OCI-LY3 (cell line): ENCODE measurements around the gene SPC24.

Experiments used
- H2AFZ ChIP-seq: fragments of 200-600, 300-600 bp; shearing (Covaris generic); 2 replicates; pipeline ENCODE4 v1.6.0; 2014; ENCODE audit warnings: antibody characterized with exemption, low read depth, low read length
- H3K27ac ChIP-seq: fragments of 200-600, 300-600 bp; sonication (generic); 2 replicates; pipeline ENCODE4 v1.5.1; 2014; ENCODE audit warnings: mild to moderate bottlenecking, low read length, moderate library complexity, mixed read lengths
- H3K27me3 ChIP-seq: fragments of 200-600, 300-600 bp; sonication (generic); 2 replicates; pipeline ENCODE4 v1.6.1; 2014; ENCODE audit warnings: low read depth, low read length, mixed read lengths
- H3K36me3 ChIP-seq: fragments of 200-600, 300-600 bp; sonication (generic); replicated peaks from 2 replicates; pipeline ENCODE3; 2014; ENCODE audit warnings: low read depth, low read length, mixed read lengths
- H3K4me1 ChIP-seq: fragments of 300-600, 200-600 bp; sonication (generic); 2 replicates; pipeline ENCODE4 v1.6.1; 2014; ENCODE audit warnings: low read length, mixed read lengths
- H3K4me2 ChIP-seq: fragments of 200-600, 300-600 bp; sonication (generic); 2 replicates; pipeline ENCODE4 v1.6.1; 2014; ENCODE audit warnings: low read length, mixed read lengths
- H3K4me3 ChIP-seq: fragments of 300-600, 200-600 bp; sonication (generic); 2 replicates; pipeline ENCODE4 v1.5.1; 2014; ENCODE audit warnings: antibody characterized with exemption, mild to moderate bottlenecking, low read length, moderate library complexity
- H3K79me2 ChIP-seq: fragments of 300-600, 200-600 bp; shearing (Covaris generic); 2 replicates; pipeline ENCODE4 v1.6.1; 2014; ENCODE audit warnings: mild to moderate bottlenecking, low read length, mixed read lengths
- H3K9ac ChIP-seq: fragments of 300-600, 200-600 bp; shearing (Covaris generic); 2 replicates; pipeline ENCODE4 v1.6.0; 2014; ENCODE audit warnings: mild to moderate bottlenecking, low read length, moderate library complexity
- H3K9me3 ChIP-seq: fragments of 200-600, 300-600 bp; shearing (Covaris generic); 2 replicates; pipeline ENCODE4 v1.6.1; 2014; ENCODE audit warnings: low read length, mixed read lengths; ENCODE audit not compliant: insufficient read depth
- H4K20me1 ChIP-seq: fragments of 200-600, 300-600 bp; sonication (generic); 2 replicates; pipeline ENCODE4 v1.6.1; 2016; ENCODE audit warnings: low read length, mixed read lengths; ENCODE audit not compliant: insufficient read depth
- CTCF ChIP-seq: fragments of 200-600, 300-600 bp; sonication (generic); IDR thresholded peaks from 2 replicates; pipeline ENCODE4 v1.5.1; 2014; ENCODE audit warnings: antibody characterized with exemption, low read length, low read depth
- EZH2phosphoT487 ChIP-seq: fragments of 200-600 bp; shearing (Covaris generic); IDR thresholded peaks from 2 replicates; pipeline ENCODE4 v1.6.1; 2018; ENCODE audit warnings: antibody characterized with exemption, mixed run types, low read depth

Gene SPC24

GRCh38 chr19:11194656-11195558, 39.3 kb upstream of the SPC24 start:
- peaks cover 20% of the 10 kb centered on the region for H3K4me1 ChIP-seq
- no peaks in the 10 kb centered on the region for H3K9me3 ChIP-seq
- H3K27ac ChIP-seq: no peak overlapping the region
- peaks cover 12% of the 10 kb centered on the region for H3K27me3 ChIP-seq
- H4K20me1 ChIP-seq: no peaks in the 10 kb centered on the region
- no peak overlapping the region for H3K4me3 ChIP-seq
- no peak overlapping the region for H2AFZ ChIP-seq
- H3K4me2 ChIP-seq: peak overlapping the region; percentile 6; the same call in 1 of the 2 replicates
- TF ChIP-seq CTCF (no peak), EZH2phosphoT487 (no peak)
- H3K9ac ChIP-seq: no peak overlapping the region
- no peaks in the 10 kb centered on the region for H3K79me2 ChIP-seq
- peaks cover 4% of the 10 kb centered on the region for H3K36me3 ChIP-seq

- no peak overlapping the region for H3K9ac ChIP-seq
- no peak overlapping the region for H3K4me3 ChIP-seq
- peaks cover 20% of the 10 kb centered on the region for H3K4me1 ChIP-seq
- H3K4me2 ChIP-seq: no peak overlapping the region
- peaks cover 12% of the 10 kb centered on the region for H3K27me3 ChIP-seq
- TF ChIP-seq EZH2phosphoT487 (no peak), CTCF (no peak)
- H4K20me1 ChIP-seq: no peaks in the 10 kb centered on the region
- peaks cover 4% of the 10 kb centered on the region for H3K36me3 ChIP-seq
- no peaks in the 10 kb centered on the region for H3K79me2 ChIP-seq
- H3K9me3 ChIP-seq: no peaks in the 10 kb centered on the region
- no peak overlapping the region for H2AFZ ChIP-seq
- H3K27ac ChIP-seq: no peak overlapping the region
These were observed 38.6 kb upstream of the SPC24 start for GRCh38 chr19:11194173-11194572.

- no peaks in the 10 kb centered on the region for H3K79me2 ChIP-seq
- no peak overlapping the region for H3K9ac ChIP-seq
- H3K4me3 ChIP-seq: no peak overlapping the region
- TF ChIP-seq EZH2phosphoT487 (no peak), CTCF (no peak)
- peaks cover 19% of the 10 kb centered on the region for H3K4me1 ChIP-seq
- no peak overlapping the region for H3K27ac ChIP-seq
- no peak overlapping the region for H3K4me2 ChIP-seq
- peaks cover 12% of the 10 kb centered on the region for H3K27me3 ChIP-seq
- no peaks in the 10 kb centered on the region for H4K20me1 ChIP-seq
- H3K9me3 ChIP-seq: no peaks in the 10 kb centered on the region
- no peak overlapping the region for H2AFZ ChIP-seq
- H3K36me3 ChIP-seq: peaks cover 4% of the 10 kb centered on the region
These were observed 37.7 kb upstream of the SPC24 start for GRCh38 chr19:11192957-11193939.

GRCh38 chr19:11191934-11192333, 36.4 kb upstream of the SPC24 start:
- no peak overlapping the region for H3K4me3 ChIP-seq
- H3K9ac ChIP-seq: no peak overlapping the region
- H3K36me3 ChIP-seq: peaks cover 4% of the 10 kb centered on the region
- no peak overlapping the region for H2AFZ ChIP-seq
- H3K27me3 ChIP-seq: peaks cover 12% of the 10 kb centered on the region
- TF ChIP-seq EZH2phosphoT487: no peak
- TF ChIP-seq CTCF: no peak
- no peaks in the 10 kb centered on the region for H4K20me1 ChIP-seq
- no peak overlapping the region for H3K4me2 ChIP-seq
- no peak overlapping the region for H3K27ac ChIP-seq
- peaks cover 20% of the 10 kb centered on the region for H3K4me1 ChIP-seq
- H3K9me3 ChIP-seq: no peaks in the 10 kb centered on the region
- no peaks in the 10 kb centered on the region for H3K79me2 ChIP-seq
